ENCODE results near the gene CAPN9. TPM values are rescaled to one million over a fixed set of nuclear protein-coding genes. Genes with fewer than 3 reads are reported as not detected.

Gene CAPN9
- total RNA-seq, 1 experiment from 2014 or later = 0.10 TPM

- no peak for DNase-seq
Observed at GRCh38 chr1:230800891-230801840, 54.0 kb downstream of the CAPN9 start.

GRCh38 chr1:230804396-230804795, 57.2 kb downstream of the CAPN9 start:
- Histone ChIP-seq H3K36me3 (replicated peaks; ENCODE audit: control insufficient read depth, insufficient read depth, low read length) (no peaks in the 10 kb centered on the region), H3K4me3 (ENCODE audit: insufficient read depth, low read depth, low read length) (no peak overlapping the region), H3K27me3 (ENCODE audit: control insufficient read depth, insufficient read depth, low read length) (no peaks in the 10 kb centered on the region)
- DNase-seq = no peak

More at GRCh38 chr1:230800891-230801840, 54.0 kb downstream of the CAPN9 start:
- no peak overlapping the region for H3K4me3 ChIP-seq (ENCODE audit: insufficient read depth, low read depth, low read length)
- no peaks in the 10 kb centered on the region for H3K36me3 ChIP-seq (replicated peaks; ENCODE audit: control insufficient read depth, insufficient read depth, low read length)
- peaks cover 4% of the 10 kb centered on the region; the same call in 1 of the 2 replicates for H3K27me3 ChIP-seq (ENCODE audit: control insufficient read depth, insufficient read depth, low read length)

- Histone ChIP-seq H3K36me3 (replicated peaks; ENCODE audit: control insufficient read depth, insufficient read depth, low read length) (no peaks in the 10 kb centered on the region), H3K4me3 (ENCODE audit: insufficient read depth, low read depth, low read length) (no peak overlapping the region), H3K27me3 (ENCODE audit: control insufficient read depth, insufficient read depth, low read length) (no peaks in the 10 kb centered on the region)
- no peak for DNase-seq
Observed at GRCh38 chr1:230806552-230806951, 59.4 kb downstream of the CAPN9 start.

- H3K36me3 ChIP-seq (replicated peaks; ENCODE audit: control insufficient read depth, insufficient read depth, low read length) = no peaks in the 10 kb centered on the region
- DNase-seq = no peak
- H3K27me3 ChIP-seq (ENCODE audit: control insufficient read depth, insufficient read depth, low read length) = no peaks in the 10 kb centered on the region
- H3K4me3 ChIP-seq (ENCODE audit: insufficient read depth, low read depth, low read length) = no peak overlapping the region
Observed at GRCh38 chr1:230807029-230807428, 59.8 kb downstream of the CAPN9 start.

- DNase-seq = no peak
- Histone ChIP-seq H3K36me3 (replicated peaks; ENCODE audit: control insufficient read depth, insufficient read depth, low read length) (no peaks in the 10 kb centered on the region), H3K4me3 (ENCODE audit: insufficient read depth, low read depth, low read length) (no peak overlapping the region), H3K27me3 (ENCODE audit: control insufficient read depth, insufficient read depth, low read length) (no peaks in the 10 kb centered on the region)
Observed at GRCh38 chr1:230807561-230808280, 60.5 kb downstream of the CAPN9 start.

- Histone ChIP-seq H3K36me3 (replicated peaks; ENCODE audit: control insufficient read depth, insufficient read depth, low read length) (no peaks in the 10 kb centered on the region), H3K27me3 (ENCODE audit: control insufficient read depth, insufficient read depth, low read length) (no peaks in the 10 kb centered on the region), H3K4me3 (ENCODE audit: insufficient read depth, low read depth, low read length) (no peak overlapping the region)
- no peak for DNase-seq
Observed at GRCh38 chr1:230808281-230808872, 61.2 kb downstream of the CAPN9 start.

GRCh38 chr1:230809256-230809990, 62.2 kb downstream of the CAPN9 start:
- no peak overlapping the region for H3K4me3 ChIP-seq (ENCODE audit: insufficient read depth, low read depth, low read length)
- H3K27me3 ChIP-seq (ENCODE audit: control insufficient read depth, insufficient read depth, low read length) = no peaks in the 10 kb centered on the region
- DNase-seq = no peak
- H3K36me3 ChIP-seq (replicated peaks; ENCODE audit: control insufficient read depth, insufficient read depth, low read length) = no peaks in the 10 kb centered on the region

GRCh38 chr1:230812568-230812967, 65.4 kb downstream of the CAPN9 start:
- Histone ChIP-seq H3K4me3 (ENCODE audit: insufficient read depth, low read depth, low read length) (no peak overlapping the region), H3K36me3 (replicated peaks; ENCODE audit: control insufficient read depth, insufficient read depth, low read length) (no peaks in the 10 kb centered on the region), H3K27me3 (ENCODE audit: control insufficient read depth, insufficient read depth, low read length) (no peaks in the 10 kb centered on the region)
- DNase-seq = no peak

GRCh38 chr1:230814949-230815692, 67.9 kb downstream of the CAPN9 start:
- no peaks in the 10 kb centered on the region for H3K36me3 ChIP-seq (replicated peaks; ENCODE audit: control insufficient read depth, insufficient read depth, low read length)
- no peak overlapping the region for H3K4me3 ChIP-seq (ENCODE audit: insufficient read depth, low read depth, low read length)
- DNase-seq = no peak
- H3K27me3 ChIP-seq (ENCODE audit: control insufficient read depth, insufficient read depth, low read length) = no peaks in the 10 kb centered on the region

GRCh38 chr1:230816018-230816417, 68.8 kb downstream of the CAPN9 start:
- Histone ChIP-seq H3K4me3 (ENCODE audit: insufficient read depth, low read depth, low read length) (no peak overlapping the region), H3K36me3 (replicated peaks; ENCODE audit: control insufficient read depth, insufficient read depth, low read length) (no peaks in the 10 kb centered on the region), H3K27me3 (ENCODE audit: control insufficient read depth, insufficient read depth, low read length) (no peaks in the 10 kb centered on the region)
- DNase-seq = no peak

- H3K4me3 ChIP-seq (ENCODE audit: insufficient read depth, low read depth, low read length) = no peak overlapping the region
- DNase-seq = no peak
- no peaks in the 10 kb centered on the region for H3K27me3 ChIP-seq (ENCODE audit: control insufficient read depth, insufficient read depth, low read length)
- H3K36me3 ChIP-seq (replicated peaks; ENCODE audit: control insufficient read depth, insufficient read depth, low read length) = no peaks in the 10 kb centered on the region
Observed at GRCh38 chr1:230818367-230818766, 71.2 kb downstream of the CAPN9 start.

GRCh38 chr1:230818901-230819300, 71.7 kb downstream of the CAPN9 start:
- H3K36me3 ChIP-seq (replicated peaks; ENCODE audit: control insufficient read depth, insufficient read depth, low read length) = no peaks in the 10 kb centered on the region
- H3K27me3 ChIP-seq (ENCODE audit: control insufficient read depth, insufficient read depth, low read length) = no peaks in the 10 kb centered on the region
- no peak for DNase-seq
- H3K4me3 ChIP-seq (ENCODE audit: insufficient read depth, low read depth, low read length) = no peak overlapping the region

- Histone ChIP-seq H3K36me3 (replicated peaks; ENCODE audit: control insufficient read depth, insufficient read depth, low read length) (no peaks in the 10 kb centered on the region), H3K27me3 (ENCODE audit: control insufficient read depth, insufficient read depth, low read length) (no peaks in the 10 kb centered on the region), H3K4me3 (ENCODE audit: insufficient read depth, low read depth, low read length) (no peak overlapping the region)
- no peak for DNase-seq
Observed at GRCh38 chr1:230819976-230820375, 72.8 kb downstream of the CAPN9 start.

- H3K36me3 ChIP-seq (replicated peaks; ENCODE audit: control insufficient read depth, insufficient read depth, low read length) = no peaks in the 10 kb centered on the region
- H3K27me3 ChIP-seq (ENCODE audit: control insufficient read depth, insufficient read depth, low read length) = no peaks in the 10 kb centered on the region
- DNase-seq = no peak
- H3K4me3 ChIP-seq (ENCODE audit: insufficient read depth, low read depth, low read length) = no peak overlapping the region
Observed at GRCh38 chr1:230820568-230820967, 73.4 kb downstream of the CAPN9 start.

Data from H7 (cell line).